Measurements from ENCODE around the gene NAT8L.

The NAT8L gene

DNA sequence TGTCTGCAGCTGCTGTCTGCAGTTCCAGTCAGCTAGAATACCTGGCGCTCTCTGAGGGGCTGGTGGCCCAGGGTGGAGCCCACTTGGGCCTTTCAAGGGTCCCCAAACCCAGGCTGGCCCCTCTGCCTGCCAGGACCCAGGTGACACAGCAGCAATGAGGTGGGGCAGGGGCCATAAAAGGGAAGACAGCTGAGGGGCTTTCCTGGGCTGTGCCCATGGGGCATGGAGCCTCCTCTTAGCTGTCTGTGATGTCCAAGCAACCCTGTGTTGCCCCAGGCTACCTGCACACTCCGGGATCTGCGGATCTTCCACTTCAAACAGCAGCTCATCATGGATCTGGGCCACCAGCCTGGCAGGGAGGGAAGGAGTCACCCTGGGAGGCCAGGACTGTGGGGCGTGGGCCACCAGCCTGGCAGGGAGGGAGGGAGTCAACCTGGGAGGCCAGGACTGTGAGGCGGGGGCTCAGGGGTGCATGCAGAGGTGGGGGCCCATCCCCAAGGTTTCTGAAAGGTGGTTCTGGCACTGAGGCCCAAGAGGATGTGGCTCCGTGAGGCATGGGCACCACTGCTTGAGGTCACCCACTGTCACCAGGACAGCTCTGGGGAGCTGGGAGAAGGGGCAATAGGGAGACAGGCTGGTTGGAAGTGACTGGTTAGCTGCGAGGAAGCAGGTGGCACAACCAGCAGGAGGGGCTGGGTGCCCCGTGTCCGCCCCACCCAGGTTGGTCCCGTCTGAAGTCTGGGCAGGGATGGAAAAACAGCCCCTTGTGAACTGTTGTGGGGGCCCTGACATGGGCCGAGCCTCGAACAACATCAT is 16.3 kb downstream of the NAT8L start:
- Histone ChIP-seq H3K79me2 (ENCODE audit: insufficient read depth, low read length) (no peaks in the 10 kb centered on the region), H2AFZ (ENCODE audit: low read depth, low read length, severe bottlenecking) (no peak overlapping the region), H3K4me2 (ENCODE audit: low read depth, low read length, poor library complexity, severe bottlenecking) (no peak overlapping the region), H3K36me3 (ENCODE audit: low read length) (no peaks in the 10 kb centered on the region), H3K9ac (ENCODE audit: low read length) (no peak overlapping the region), H3K9me3 (ENCODE audit: insufficient read depth, low read length) (no peaks in the 10 kb centered on the region), H3K27me3 (ENCODE audit: low read length) (no peaks in the 10 kb centered on the region), H3K4me3 (ENCODE audit: insufficient read depth, low read length, poor library complexity, severe bottlenecking) (no peak overlapping the region), H4K20me1 (ENCODE audit: low read depth, low read length) (no peaks in the 10 kb centered on the region), H3F3A (ENCODE audit: insufficient read depth) (no peaks in the 10 kb centered on the region), H3K27ac (ENCODE audit: low read depth, low read length) (no peak overlapping the region), H3K9me2 (replicated peaks; ENCODE audit: insufficient read depth, low read length) (no peaks in the 10 kb centered on the region)
- TF ChIP-seq, protein P1, sequence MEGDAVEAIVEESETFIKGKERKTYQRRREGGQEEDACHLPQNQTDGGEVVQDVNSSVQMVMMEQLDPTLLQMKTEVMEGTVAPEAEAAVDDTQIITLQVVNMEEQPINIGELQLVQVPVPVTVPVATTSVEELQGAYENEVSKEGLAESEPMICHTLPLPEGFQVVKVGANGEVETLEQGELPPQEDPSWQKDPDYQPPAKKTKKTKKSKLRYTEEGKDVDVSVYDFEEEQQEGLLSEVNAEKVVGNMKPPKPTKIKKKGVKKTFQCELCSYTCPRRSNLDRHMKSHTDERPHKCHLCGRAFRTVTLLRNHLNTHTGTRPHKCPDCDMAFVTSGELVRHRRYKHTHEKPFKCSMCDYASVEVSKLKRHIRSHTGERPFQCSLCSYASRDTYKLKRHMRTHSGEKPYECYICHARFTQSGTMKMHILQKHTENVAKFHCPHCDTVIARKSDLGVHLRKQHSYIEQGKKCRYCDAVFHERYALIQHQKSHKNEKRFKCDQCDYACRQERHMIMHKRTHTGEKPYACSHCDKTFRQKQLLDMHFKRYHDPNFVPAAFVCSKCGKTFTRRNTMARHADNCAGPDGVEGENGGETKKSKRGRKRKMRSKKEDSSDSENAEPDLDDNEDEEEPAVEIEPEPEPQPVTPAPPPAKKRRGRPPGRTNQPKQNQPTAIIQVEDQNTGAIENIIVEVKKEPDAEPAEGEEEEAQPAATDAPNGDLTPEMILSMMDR (IDR thresholded peaks at IDR 0.05; ENCODE audit: insufficient read depth, low read length, poor library complexity, severe bottlenecking) = no peak
- no peak for TF ChIP-seq EZH2phosphoT487 (conservative IDR thresholded peaks at IDR 0.05; ENCODE audit: low read length)

DNA sequence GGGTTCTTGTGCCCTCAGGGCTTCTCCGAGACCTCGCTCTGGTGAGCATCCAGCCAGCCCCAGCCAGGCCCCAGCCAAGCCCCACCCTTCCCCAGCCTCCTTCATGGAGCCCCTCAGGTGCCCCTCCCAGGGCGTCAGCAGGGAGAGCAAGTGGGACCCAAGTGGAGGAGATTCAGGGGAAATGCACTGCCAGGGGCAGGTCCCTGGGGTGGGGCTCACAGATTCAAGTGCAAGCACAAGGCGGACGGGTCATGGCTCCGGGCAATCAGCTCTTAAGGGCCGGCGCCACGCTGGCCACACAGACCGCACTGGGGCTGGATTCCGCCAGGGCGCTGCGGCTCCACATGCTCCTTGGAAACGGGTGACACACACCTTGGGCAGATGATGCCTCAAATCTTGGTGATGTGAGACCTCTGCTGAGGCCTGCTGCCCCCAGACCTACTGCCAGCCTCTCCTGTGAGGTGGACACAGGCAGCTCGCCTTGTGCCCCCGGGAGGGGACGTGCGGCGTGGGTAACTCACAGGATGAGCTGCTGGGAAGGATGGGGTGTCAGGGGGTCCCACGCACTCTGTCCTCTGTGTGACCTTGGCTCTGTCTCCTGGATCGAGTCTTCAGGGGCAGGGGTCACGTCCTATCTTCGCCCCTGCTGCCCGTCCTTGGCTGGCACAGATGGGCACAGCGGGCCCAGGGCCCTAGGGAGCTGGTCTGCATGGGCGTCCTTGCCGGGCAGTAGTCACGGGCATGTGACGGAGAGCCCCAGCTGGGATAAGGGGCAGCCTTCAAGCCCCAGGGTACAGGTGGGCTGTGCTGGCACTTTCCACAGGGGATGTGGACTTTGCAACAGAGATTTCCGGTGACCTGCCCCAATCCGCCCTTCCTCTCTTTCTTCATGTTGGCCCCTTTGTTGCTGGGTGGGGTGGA is 17.1 kb downstream of the NAT8L start:
- H3K27ac ChIP-seq (ENCODE audit: low read depth, low read length) = no peak overlapping the region
- H3K36me3 ChIP-seq (ENCODE audit: low read length) = no peaks in the 10 kb centered on the region
- H3F3A ChIP-seq (ENCODE audit: insufficient read depth) = no peaks in the 10 kb centered on the region
- H2AFZ ChIP-seq (ENCODE audit: low read depth, low read length, severe bottlenecking) = no peak overlapping the region
- TF ChIP-seq, protein P1 (IDR thresholded peaks at IDR 0.05; ENCODE audit: insufficient read depth, low read length, poor library complexity, severe bottlenecking) = no peak
- TF ChIP-seq EZH2phosphoT487 (conservative IDR thresholded peaks at IDR 0.05; ENCODE audit: low read length) = no peak
- H3K9me3 ChIP-seq (ENCODE audit: insufficient read depth, low read length) = no peaks in the 10 kb centered on the region
- H3K4me2 ChIP-seq (ENCODE audit: low read depth, low read length, poor library complexity, severe bottlenecking) = no peak overlapping the region
- no peaks in the 10 kb centered on the region for H3K9me2 ChIP-seq (replicated peaks; ENCODE audit: insufficient read depth, low read length)
- no peaks in the 10 kb centered on the region for H3K79me2 ChIP-seq (ENCODE audit: insufficient read depth, low read length)
- H3K27me3 ChIP-seq (ENCODE audit: low read length) = no peaks in the 10 kb centered on the region
- H3K4me3 ChIP-seq (ENCODE audit: insufficient read depth, low read length, poor library complexity, severe bottlenecking) = no peak overlapping the region
- H4K20me1 ChIP-seq (ENCODE audit: low read depth, low read length) = no peaks in the 10 kb centered on the region
- H3K9ac ChIP-seq (ENCODE audit: low read length) = no peak overlapping the region

DNA sequence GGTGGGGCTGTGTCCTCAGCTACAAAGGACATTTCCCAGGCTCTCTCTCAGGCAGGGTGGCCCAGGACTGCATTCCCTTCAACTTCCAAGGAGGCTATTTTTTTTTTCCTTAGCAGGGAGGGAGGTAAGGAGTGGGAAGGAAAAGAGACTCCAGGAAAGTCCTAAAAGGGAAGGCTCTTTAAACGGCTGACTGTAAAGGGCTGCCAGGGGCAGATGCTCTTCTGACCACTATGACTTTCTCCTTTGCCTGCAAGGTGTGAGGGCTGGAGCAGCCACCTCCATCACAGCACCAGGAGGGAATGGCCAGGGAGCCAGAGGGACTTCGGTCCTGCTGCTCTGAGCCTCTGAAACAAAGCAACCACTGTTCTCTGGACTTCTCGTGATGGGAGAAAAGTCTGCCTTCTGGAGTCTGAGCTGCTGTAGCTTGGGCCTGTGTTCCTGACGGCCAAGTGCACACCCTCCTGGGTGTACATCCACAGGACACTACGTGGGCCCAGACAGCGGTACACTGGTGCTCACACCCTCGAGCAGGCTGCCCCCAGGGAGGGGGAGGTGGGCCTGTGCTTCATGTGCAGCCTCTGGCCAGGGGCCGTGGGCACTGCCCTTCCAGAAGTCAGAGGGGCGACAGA is 17.9 kb downstream of the NAT8L start:
- H3K27ac ChIP-seq (ENCODE audit: low read depth, low read length) = no peak overlapping the region
- no peaks in the 10 kb centered on the region for H3K36me3 ChIP-seq (ENCODE audit: low read length)
- no peaks in the 10 kb centered on the region for H3K79me2 ChIP-seq (ENCODE audit: insufficient read depth, low read length)
- no peak overlapping the region for H3K4me2 ChIP-seq (ENCODE audit: low read depth, low read length, poor library complexity, severe bottlenecking)
- no peaks in the 10 kb centered on the region for H3K9me3 ChIP-seq (ENCODE audit: insufficient read depth, low read length)
- H3K27me3 ChIP-seq (ENCODE audit: low read length) = no peaks in the 10 kb centered on the region
- H3K4me3 ChIP-seq (ENCODE audit: insufficient read depth, low read length, poor library complexity, severe bottlenecking) = no peak overlapping the region
- TF ChIP-seq, protein P1 (IDR thresholded peaks at IDR 0.05; ENCODE audit: insufficient read depth, low read length, poor library complexity, severe bottlenecking) = no peak
- no peak for TF ChIP-seq EZH2phosphoT487 (conservative IDR thresholded peaks at IDR 0.05; ENCODE audit: low read length)
- H3F3A ChIP-seq (ENCODE audit: insufficient read depth) = no peaks in the 10 kb centered on the region
- H2AFZ ChIP-seq (ENCODE audit: low read depth, low read length, severe bottlenecking) = no peak overlapping the region
- no peaks in the 10 kb centered on the region for H3K9me2 ChIP-seq (replicated peaks; ENCODE audit: insufficient read depth, low read length)
- no peaks in the 10 kb centered on the region for H4K20me1 ChIP-seq (ENCODE audit: low read depth, low read length)
- no peak overlapping the region for H3K9ac ChIP-seq (ENCODE audit: low read length)

All from SU-DHL-6 (cell line).